K562 (cell line): Measurements from ENCODE around the gene CAMK2G. TPM values are rescaled to one million over a fixed set of nuclear protein-coding genes. Genes with fewer than 3 reads are reported as not detected.

Experiments used
- ARNT ChIP-seq, 2 experiments: fragments of 450-650 bp; IDR thresholded peaks; 2 replicates each; pipeline ENCODE4 v1.6.1; 2016; ENCODE audit warnings: mild to moderate bottlenecking in 1 of 2
- CREBBP ChIP-seq: IDR thresholded peaks from one replicate; pipeline ENCODE4 v1.6.1; 2012; ENCODE audit warnings: low read depth, mild to moderate bottlenecking, control low read depth, inconsistent platforms, low read length
- CREM ChIP-seq: IDR thresholded peaks from 2 replicates; pipeline ENCODE4 v1.6.1; 2014; ENCODE audit warnings: antibody characterized with exemption, low read depth
- GABPB1 ChIP-seq: sonication (generic); formaldehyde crosslinking; IDR thresholded peaks from 2 replicates; pipeline ENCODE4 v1.8.0; 2022; ENCODE audit warnings: mild to moderate bottlenecking, missing genetic modification reagents
- KLF16 ChIP-seq: IDR thresholded peaks from 2 replicates; pipeline ENCODE4 v1.6.1; 2016; ENCODE audit warnings: antibody characterized with exemption
- POLR2AphosphoS2 ChIP-seq: IDR thresholded peaks from 2 replicates; pipeline ENCODE4 v1.6.1; 2012; ENCODE audit warnings: low read length, improper control_type of control experiment
- SREBF2 ChIP-seq: sonication (generic); formaldehyde crosslinking; IDR thresholded peaks from 2 replicates; pipeline ENCODE4 v1.4.0; 2020; ENCODE audit warnings: mild to moderate bottlenecking, missing genetic modification reagents
- TBL1XR1 ChIP-seq, 2 experiments: IDR thresholded peaks; 2 replicates each; pipeline ENCODE4 v1.6.1; 2012; ENCODE audit warnings: improper control_type of control experiment in 2 of 2, low read length in 2 of 2, mild to moderate bottlenecking in 1 of 2
- ZBTB17 ChIP-seq: fragments of 450-650 bp; formaldehyde crosslinking; IDR thresholded peaks from 2 replicates; pipeline ENCODE4 v1.4.0; 2020; ENCODE audit warnings: mild to moderate bottlenecking
- ZBTB7A ChIP-seq: IDR thresholded peaks from 2 replicates; pipeline ENCODE4 v1.6.1; 2011; ENCODE audit warnings: low read depth, mild to moderate bottlenecking, low read length, moderate library complexity, borderline replicate concordance; ENCODE audit not compliant: control insufficient read depth
- ZKSCAN8 ChIP-seq: fragments of 200-800 bp; sonication (Bioruptor generic); IDR thresholded peaks from 2 replicates; pipeline ENCODE4 v1.6.1; 2016; ENCODE audit warnings: missing genetic modification characterization, missing compliant biosample characterization
- ZNF511 ChIP-seq: sonication (generic); formaldehyde crosslinking; IDR thresholded peaks from 2 replicates; pipeline ENCODE4 v1.8.0; 2022; ENCODE audit warnings: mild to moderate bottlenecking, missing genetic modification reagents
- ZNF644 ChIP-seq: fragments of 200-800 bp; sonication (Bioruptor generic); IDR thresholded peaks from 2 replicates; pipeline ENCODE4 v1.6.1; 2016; ENCODE audit warnings: low read depth, missing genetic modification characterization, missing compliant biosample characterization
- polyA plus RNA-seq, 8 experiments: library from polyadenylated mRNA; depleted of rRNA in 4 of 8; stranded (reverse) in 5 of 8; unstranded in 3 of 8; fragments of >200 nt; fragmentation: Nextera tagmentation in 2 of 8; fragmentation: Illumina TruSeq in 1 of 8; extraction: Ambion mirVana in 2 of 8; extraction: Trizol in 1 of 8; gene quantifications; 2 replicates each; pipeline versions ENCODE4 v1.2.1 to v1.2.3, GENCODE V29; 2011 to 2014; ENCODE audit warnings: inconsistent platforms in 1 of 8, missing spikeins in 1 of 8
- total RNA-seq, 7 experiments: library from RNA; depleted of rRNA in 6 of 7; stranded (reverse); fragments of >200 nt in 6 of 7; fragmentation: Illumina TruSeq in 2 of 7; extraction: Trizol in 2 of 7; gene quantifications; 2 replicates each; pipeline versions ENCODE4 v1.2.1 to v1.2.3, GENCODE V29; 2011 to 2021; ENCODE audit warnings: low replicate concordance in 1 of 7
- TF ChIP-seq, protein P1 (sequence below), 3 experiments: IDR thresholded peaks in 2 of 3; conservative IDR thresholded peaks in 1 of 3; 2 replicates each; pipeline ENCODE4 v1.5.1; 2011 to 2012; ENCODE audit warnings: low read length in 3 of 3, mild to moderate bottlenecking in 3 of 3, control low read depth in 2 of 3, improper control_type of control experiment in 1 of 3, inconsistent platforms in 1 of 3, low read depth in 1 of 3, mixed read lengths in 1 of 3, moderate library complexity in 1 of 3; ENCODE audit not compliant: insufficient read depth in 2 of 3
- TF ChIP-seq, protein P2 (sequence below), 2 experiments: fragments of 450-650 bp; IDR thresholded peaks; 2 replicates each; pipeline ENCODE4 v1.6.1; 2018; ENCODE audit warnings: mild to moderate bottlenecking in 2 of 2, low read depth in 1 of 2; ENCODE audit not compliant: partially characterized antibody in 2 of 2
- TF ChIP-seq, protein P3 (sequence below): fragments of 250-450 bp; sonication (Bioruptor Pico); IDR thresholded peaks from 2 replicates; pipeline ENCODE4 v1.8.0; 2021; ENCODE audit warnings: moderate library complexity, mild to moderate bottlenecking, inconsistent platforms
- TF ChIP-seq, protein P4 (sequence below): sonication (generic); formaldehyde crosslinking; IDR thresholded peaks from 2 replicates; pipeline ENCODE4 v1.8.0; 2022; ENCODE audit warnings: mild to moderate bottlenecking, missing genetic modification reagents
- TF ChIP-seq, protein P5 (sequence below): IDR thresholded peaks from 2 replicates; pipeline ENCODE4 v1.6.1; 2016; ENCODE audit warnings: missing genetic modification characterization, missing compliant biosample characterization

Gene CAMK2G
- total and polyA plus RNA-seq, 9 of the 15 experiments (the other 6 are each of a cell fraction or from before 2014, with no cell fraction given), result 9.0 to 37.9 (median 32.6) TPM

DNA sequence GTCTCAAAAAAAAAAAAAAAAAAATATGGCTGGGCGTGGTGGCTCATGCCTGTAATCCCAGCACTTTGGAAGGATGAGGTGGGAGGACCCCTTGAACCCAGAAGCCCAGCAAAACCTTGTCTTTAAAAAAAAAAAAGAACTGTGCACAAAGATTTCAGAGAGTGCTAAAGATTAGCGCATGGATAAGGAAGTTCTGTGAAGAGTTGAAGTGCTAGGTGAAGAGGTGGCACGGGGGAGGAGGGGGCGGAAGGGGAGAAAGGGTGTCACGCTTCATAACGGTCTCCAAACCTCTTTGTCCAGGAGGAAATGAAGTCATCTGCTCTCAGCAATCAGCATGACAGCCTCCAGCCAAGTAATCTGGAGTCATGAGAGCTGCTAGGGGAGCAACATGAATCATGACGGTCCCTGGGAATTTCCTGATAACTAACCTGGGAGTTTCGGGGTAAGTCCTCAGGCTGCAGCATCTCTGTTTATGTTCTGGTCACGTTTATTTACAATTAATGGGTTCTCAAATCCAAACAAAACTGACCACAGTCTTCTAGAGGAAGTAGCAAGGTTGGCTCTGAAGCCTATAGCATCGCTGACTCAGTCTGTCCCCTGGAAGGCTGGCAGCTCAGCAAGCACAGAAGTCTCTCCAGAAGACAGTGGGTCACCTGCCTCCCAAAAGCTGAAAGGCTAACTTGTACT lies 34.6 kb upstream of the CAMK2G start (continued):
- peak; percentile 54 for TF ChIP-seq ZKSCAN8 (CRISPR knock-in tag)
- TF ChIP-seq SREBF2 (CRISPR knock-in tag), result no peak
- TF ChIP-seq, protein P1, sequence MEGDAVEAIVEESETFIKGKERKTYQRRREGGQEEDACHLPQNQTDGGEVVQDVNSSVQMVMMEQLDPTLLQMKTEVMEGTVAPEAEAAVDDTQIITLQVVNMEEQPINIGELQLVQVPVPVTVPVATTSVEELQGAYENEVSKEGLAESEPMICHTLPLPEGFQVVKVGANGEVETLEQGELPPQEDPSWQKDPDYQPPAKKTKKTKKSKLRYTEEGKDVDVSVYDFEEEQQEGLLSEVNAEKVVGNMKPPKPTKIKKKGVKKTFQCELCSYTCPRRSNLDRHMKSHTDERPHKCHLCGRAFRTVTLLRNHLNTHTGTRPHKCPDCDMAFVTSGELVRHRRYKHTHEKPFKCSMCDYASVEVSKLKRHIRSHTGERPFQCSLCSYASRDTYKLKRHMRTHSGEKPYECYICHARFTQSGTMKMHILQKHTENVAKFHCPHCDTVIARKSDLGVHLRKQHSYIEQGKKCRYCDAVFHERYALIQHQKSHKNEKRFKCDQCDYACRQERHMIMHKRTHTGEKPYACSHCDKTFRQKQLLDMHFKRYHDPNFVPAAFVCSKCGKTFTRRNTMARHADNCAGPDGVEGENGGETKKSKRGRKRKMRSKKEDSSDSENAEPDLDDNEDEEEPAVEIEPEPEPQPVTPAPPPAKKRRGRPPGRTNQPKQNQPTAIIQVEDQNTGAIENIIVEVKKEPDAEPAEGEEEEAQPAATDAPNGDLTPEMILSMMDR (IDR thresholded peaks at IDR 0.05 in 2 of 3, conservative IDR thresholded peaks at IDR 0.05 in 1 of 3; ENCODE audit: insufficient read depth in 2 of 3, low read depth in 1 of 3, low read length in 3 of 3), result no peak
- peak in 1 of 2 experiments; percentile 43; a peak in 2 of 4 replicates for TF ChIP-seq TBL1XR1 (IDR thresholded peaks at IDR 0.05; ENCODE audit: low read length in 2 of 2)
- TF ChIP-seq ARNT (IDR thresholded peaks at IDR 0.05), result peak; percentile 40 to 79; a peak in 3 of 4 replicates
- TF ChIP-seq, protein P2, sequence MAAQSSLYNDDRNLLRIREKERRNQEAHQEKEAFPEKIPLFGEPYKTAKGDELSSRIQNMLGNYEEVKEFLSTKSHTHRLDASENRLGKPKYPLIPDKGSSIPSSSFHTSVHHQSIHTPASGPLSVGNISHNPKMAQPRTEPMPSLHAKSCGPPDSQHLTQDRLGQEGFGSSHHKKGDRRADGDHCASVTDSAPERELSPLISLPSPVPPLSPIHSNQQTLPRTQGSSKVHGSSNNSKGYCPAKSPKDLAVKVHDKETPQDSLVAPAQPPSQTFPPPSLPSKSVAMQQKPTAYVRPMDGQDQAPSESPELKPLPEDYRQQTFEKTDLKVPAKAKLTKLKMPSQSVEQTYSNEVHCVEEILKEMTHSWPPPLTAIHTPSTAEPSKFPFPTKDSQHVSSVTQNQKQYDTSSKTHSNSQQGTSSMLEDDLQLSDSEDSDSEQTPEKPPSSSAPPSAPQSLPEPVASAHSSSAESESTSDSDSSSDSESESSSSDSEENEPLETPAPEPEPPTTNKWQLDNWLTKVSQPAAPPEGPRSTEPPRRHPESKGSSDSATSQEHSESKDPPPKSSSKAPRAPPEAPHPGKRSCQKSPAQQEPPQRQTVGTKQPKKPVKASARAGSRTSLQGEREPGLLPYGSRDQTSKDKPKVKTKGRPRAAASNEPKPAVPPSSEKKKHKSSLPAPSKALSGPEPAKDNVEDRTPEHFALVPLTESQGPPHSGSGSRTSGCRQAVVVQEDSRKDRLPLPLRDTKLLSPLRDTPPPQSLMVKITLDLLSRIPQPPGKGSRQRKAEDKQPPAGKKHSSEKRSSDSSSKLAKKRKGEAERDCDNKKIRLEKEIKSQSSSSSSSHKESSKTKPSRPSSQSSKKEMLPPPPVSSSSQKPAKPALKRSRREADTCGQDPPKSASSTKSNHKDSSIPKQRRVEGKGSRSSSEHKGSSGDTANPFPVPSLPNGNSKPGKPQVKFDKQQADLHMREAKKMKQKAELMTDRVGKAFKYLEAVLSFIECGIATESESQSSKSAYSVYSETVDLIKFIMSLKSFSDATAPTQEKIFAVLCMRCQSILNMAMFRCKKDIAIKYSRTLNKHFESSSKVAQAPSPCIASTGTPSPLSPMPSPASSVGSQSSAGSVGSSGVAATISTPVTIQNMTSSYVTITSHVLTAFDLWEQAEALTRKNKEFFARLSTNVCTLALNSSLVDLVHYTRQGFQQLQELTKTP (IDR thresholded peaks at IDR 0.05; ENCODE audit: low read depth in 1 of 2, partially characterized antibody in 2 of 2), result peak in 1 of 2 experiments; percentile 48
- TF ChIP-seq CREBBP, result no peak
- no peak for TF ChIP-seq POLR2AphosphoS2
- no peak for TF ChIP-seq ZBTB17 (CRISPR knock-in tag)
- peak; percentile 86 for TF ChIP-seq CREM
- TF ChIP-seq, protein P3, sequence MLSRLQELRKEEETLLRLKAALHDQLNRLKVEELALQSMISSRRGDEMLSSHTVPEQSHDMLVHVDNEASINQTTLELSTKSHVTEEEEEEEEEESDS, result no peak
- TF ChIP-seq, protein P4, sequence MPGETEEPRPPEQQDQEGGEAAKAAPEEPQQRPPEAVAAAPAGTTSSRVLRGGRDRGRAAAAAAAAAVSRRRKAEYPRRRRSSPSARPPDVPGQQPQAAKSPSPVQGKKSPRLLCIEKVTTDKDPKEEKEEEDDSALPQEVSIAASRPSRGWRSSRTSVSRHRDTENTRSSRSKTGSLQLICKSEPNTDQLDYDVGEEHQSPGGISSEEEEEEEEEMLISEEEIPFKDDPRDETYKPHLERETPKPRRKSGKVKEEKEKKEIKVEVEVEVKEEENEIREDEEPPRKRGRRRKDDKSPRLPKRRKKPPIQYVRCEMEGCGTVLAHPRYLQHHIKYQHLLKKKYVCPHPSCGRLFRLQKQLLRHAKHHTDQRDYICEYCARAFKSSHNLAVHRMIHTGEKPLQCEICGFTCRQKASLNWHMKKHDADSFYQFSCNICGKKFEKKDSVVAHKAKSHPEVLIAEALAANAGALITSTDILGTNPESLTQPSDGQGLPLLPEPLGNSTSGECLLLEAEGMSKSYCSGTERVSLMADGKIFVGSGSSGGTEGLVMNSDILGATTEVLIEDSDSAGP (CRISPR knock-in tag), result no peak
- TF ChIP-seq KLF16, result 0 out of 2 replicates have a peak, but pooled peaks have one; percentile 41
- TF ChIP-seq, protein P5, sequence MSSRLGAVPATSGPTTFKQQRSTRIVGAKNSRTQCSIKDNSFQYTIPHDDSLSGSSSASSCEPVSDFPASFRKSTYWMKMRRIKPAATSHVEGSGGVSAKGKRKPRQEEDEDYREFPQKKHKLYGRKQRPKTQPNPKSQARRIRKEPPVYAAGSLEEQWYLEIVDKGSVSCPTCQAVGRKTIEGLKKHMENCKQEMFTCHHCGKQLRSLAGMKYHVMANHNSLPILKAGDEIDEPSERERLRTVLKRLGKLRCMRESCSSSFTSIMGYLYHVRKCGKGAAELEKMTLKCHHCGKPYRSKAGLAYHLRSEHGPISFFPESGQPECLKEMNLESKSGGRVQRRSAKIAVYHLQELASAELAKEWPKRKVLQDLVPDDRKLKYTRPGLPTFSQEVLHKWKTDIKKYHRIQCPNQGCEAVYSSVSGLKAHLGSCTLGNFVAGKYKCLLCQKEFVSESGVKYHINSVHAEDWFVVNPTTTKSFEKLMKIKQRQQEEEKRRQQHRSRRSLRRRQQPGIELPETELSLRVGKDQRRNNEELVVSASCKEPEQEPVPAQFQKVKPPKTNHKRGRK (tag), result no peak
- TF ChIP-seq ZBTB7A, result peak; percentile 31
- TF ChIP-seq ZNF511 (CRISPR knock-in tag), result no peak
- TF ChIP-seq ZNF644 (tag), result no peak
- peak; percentile 64; the same call in 1 of the 2 replicates for TF ChIP-seq GABPB1 (CRISPR knock-in tag)
